ENCODE results near the gene SORBS2. TPM values are rescaled to one million over a fixed set of nuclear protein-coding genes. Genes with fewer than 3 reads are reported as not detected.

SORBS2 gene
- total RNA-seq, 1 experiment from 2014 or later: 0.34 TPM

GRCh38 chr4:185752872-185753271, 59.1 kb downstream of the SORBS2 start:
- H3K4me1 ChIP-seq (ENCODE audit: control insufficient read depth in 1 of 2, insufficient read depth in 2 of 2, low read length in 2 of 2): no peaks in the 10 kb centered on the region
- intact Hi-C loops (cut with micrococcal nuclease): no loop called here
- no TSS peak for BruUV-seq (replicated peaks)
- H3K79me2 ChIP-seq (ENCODE audit: insufficient read depth, low read length): no peaks in the 10 kb centered on the region
- H2AFZ ChIP-seq (ENCODE audit: low read depth, low read length, poor library complexity, severe bottlenecking): no peak overlapping the region
- CTCF ChIA-PET: no interaction called here
- no peaks in the 10 kb centered on the region for H4K20me1 ChIP-seq (ENCODE audit: insufficient read depth)
- ATAC-seq (no peak), DNase-seq (ENCODE audit: low read depth, low spot score) (no peak)
- H3K4me2 ChIP-seq (ENCODE audit: low read length): no peak overlapping the region
- H3K36me3 ChIP-seq (ENCODE audit: control insufficient read depth in 1 of 2, insufficient read depth in 2 of 2, low read length in 2 of 2): no peaks in the 10 kb centered on the region
- H3K9me2 ChIP-seq (ENCODE audit: insufficient read depth): no peaks in the 10 kb centered on the region
- RAD21 ChIA-PET (ENCODE audit: low non-redundant PET in 1 of 2, low total read pairs in 2 of 2, uncharacterized antibody in 2 of 2, unreplicated experiment in 2 of 2): no interaction called here
- H3K9me3 ChIP-seq (ENCODE audit: control insufficient read depth in 1 of 2, insufficient read depth in 1 of 2, low read depth in 1 of 2, low read length in 2 of 2): no peaks in the 10 kb centered on the region
- no peak for TF ChIP-seq CBX3 (IDR thresholded peaks at IDR 0.05; ENCODE audit: low read depth)
- no peak for TF ChIP-seq ELF1 (IDR thresholded peaks at IDR 0.05; ENCODE audit: borderline replicate concordance, low read depth)
- no peak for TF ChIP-seq ZFX (IDR thresholded peaks at IDR 0.05)
- no peak for TF ChIP-seq JUND (IDR thresholded peaks at IDR 0.05)
- TF ChIP-seq FOSL1 (IDR thresholded peaks at IDR 0.05; ENCODE audit: low read depth): no peak
- TF ChIP-seq MAX (IDR thresholded peaks at IDR 0.05): no peak
- no peak for TF ChIP-seq SIN3A (IDR thresholded peaks at IDR 0.05; ENCODE audit: low read depth)
- TF ChIP-seq SP1 (IDR thresholded peaks at IDR 0.05; ENCODE audit: low read depth): no peak
- no peak for TF ChIP-seq EGR1 (IDR thresholded peaks at IDR 0.05; ENCODE audit: low read depth)
- no peak for TF ChIP-seq EZH2 (IDR thresholded peaks at IDR 0.05)
- no peak overlapping the region for H3K27ac ChIP-seq (ENCODE audit: low read depth, low read length)
- no peak overlapping the region for H3K9ac ChIP-seq (ENCODE audit: low read length)
- POLR2A ChIA-PET: no interaction called here
- peaks cover 9% of the 10 kb centered on the region; the same call in 1 of the 2 replicates for H3K27me3 ChIP-seq (ENCODE audit: insufficient read depth, low read length)
- H3K4me3 ChIP-seq (replicated peaks in 1 of 2; ENCODE audit: low read depth in 1 of 2, low read length in 2 of 2): no peak overlapping the region

- intact Hi-C loops (cut with micrococcal nuclease): no loop called here
- Histone ChIP-seq H3K9me3 (ENCODE audit: control insufficient read depth in 1 of 2, insufficient read depth in 1 of 2, low read depth in 1 of 2, low read length in 2 of 2) (no peaks in the 10 kb centered on the region), H3K9me2 (ENCODE audit: insufficient read depth) (no peaks in the 10 kb centered on the region), H3K4me3 (replicated peaks in 1 of 2; ENCODE audit: low read depth in 1 of 2, low read length in 2 of 2) (no peak overlapping the region), H2AFZ (ENCODE audit: low read depth, low read length, poor library complexity, severe bottlenecking) (no peak overlapping the region), H3K36me3 (ENCODE audit: control insufficient read depth in 1 of 2, insufficient read depth in 2 of 2, low read length in 2 of 2) (no peaks in the 10 kb centered on the region), H3K9ac (ENCODE audit: low read length) (no peak overlapping the region), H3K27ac (ENCODE audit: low read depth, low read length) (no peak overlapping the region), H3K27me3 (ENCODE audit: insufficient read depth, low read length) (peaks cover 11% of the 10 kb centered on the region), H3K79me2 (ENCODE audit: insufficient read depth, low read length) (no peaks in the 10 kb centered on the region), H4K20me1 (ENCODE audit: insufficient read depth) (no peaks in the 10 kb centered on the region), H3K4me1 (ENCODE audit: control insufficient read depth in 1 of 2, insufficient read depth in 2 of 2, low read length in 2 of 2) (no peaks in the 10 kb centered on the region), H3K4me2 (ENCODE audit: low read length) (no peak overlapping the region)
- POLR2A ChIA-PET: no interaction called here
- ATAC-seq (no peak), DNase-seq (ENCODE audit: low read depth, low spot score) (no peak)
- CTCF ChIA-PET: no interaction called here
- no TSS peak for BruUV-seq (replicated peaks)
- RAD21 ChIA-PET (ENCODE audit: low non-redundant PET in 1 of 2, low total read pairs in 2 of 2, uncharacterized antibody in 2 of 2, unreplicated experiment in 2 of 2): no interaction called here
- no peak for TF ChIP-seq POLR2AphosphoS5 (IDR thresholded peaks at IDR 0.05; ENCODE audit: low read depth, low read length)
- no peak for TF ChIP-seq ZNF274 (IDR thresholded peaks at IDR 0.05; ENCODE audit: low read depth, low read length)
- no peak for TF ChIP-seq MAX (IDR thresholded peaks at IDR 0.05)
- TF ChIP-seq EGR1 (IDR thresholded peaks at IDR 0.05; ENCODE audit: low read depth): no peak
- no peak for TF ChIP-seq JUND (IDR thresholded peaks at IDR 0.05)
- TF ChIP-seq REST (IDR thresholded peaks at IDR 0.05; ENCODE audit: low read depth): no peak
- TF ChIP-seq RAD21 (IDR thresholded peaks at IDR 0.05; ENCODE audit: low read depth): no peak
- TF ChIP-seq ATF3 (IDR thresholded peaks at IDR 0.05): no peak
- no peak for TF ChIP-seq FOSL1 (IDR thresholded peaks at IDR 0.05; ENCODE audit: low read depth)
- no peak for TF ChIP-seq SP1 (IDR thresholded peaks at IDR 0.05; ENCODE audit: low read depth)
- no peak for TF ChIP-seq ZFX (IDR thresholded peaks at IDR 0.05)
These were observed 62.1 kb downstream of the SORBS2 start for GRCh38 chr4:185749858-185750257.
